ENCODE results near the gene RTP3. TPM values are rescaled to one million over a fixed set of nuclear protein-coding genes. Genes with fewer than 3 reads are reported as not detected.
"Not testable (repeated sequence)": the region's sequence is repeated elsewhere in the genome, so short reads cannot be mapped to it uniquely, and the experiment has no call there.

The RTP3 gene
- total RNA-seq, 2 experiments from 2014 or later: not detected

DNA sequence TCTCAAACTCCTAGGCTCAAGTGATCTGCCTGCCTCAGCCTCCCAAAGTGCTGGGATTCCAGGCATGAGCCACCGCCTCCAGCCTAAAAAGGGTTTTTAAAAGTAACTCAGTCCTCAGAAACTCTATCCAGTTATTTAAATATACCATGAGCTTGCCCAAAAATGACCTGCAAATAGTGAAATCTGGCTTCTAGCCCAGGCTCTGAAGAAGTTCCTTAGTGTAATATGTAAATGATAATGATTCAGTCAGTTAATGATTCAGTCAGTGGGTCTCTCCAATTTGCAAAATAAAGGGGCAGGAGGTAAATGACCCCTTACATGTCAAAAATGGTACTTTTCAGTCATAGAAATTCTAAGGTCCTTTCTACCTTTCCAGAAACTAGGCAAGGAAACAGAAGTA lies 39.5 kb downstream of the RTP3 start:
- H3K36me3 Mint-ChIP-seq (ENCODE audit: low read depth): peaks cover 21% of the 10 kb centered on the region
- DNase-seq: no peak
- peaks cover 21% of the 10 kb centered on the region for H3K27me3 Mint-ChIP-seq
- ChIA-PET POLR2A (no interaction called here), CTCF (interaction anchor here (1.1 to 6.5 kb wide), 2 partner anchors 21 to 49 kb away, joined by 4 to 51 read pairs; no protein-coding TSS in a partner anchor)
- peak overlapping the region; percentile 90 for H3K27ac Mint-ChIP-seq
- H3K4me1 Mint-ChIP-seq: peaks cover 67% of the 10 kb centered on the region
- H3K4me3 Mint-ChIP-seq: no peak overlapping the region
- no peaks in the 10 kb centered on the region for H3K9me3 Mint-ChIP-seq

DNA sequence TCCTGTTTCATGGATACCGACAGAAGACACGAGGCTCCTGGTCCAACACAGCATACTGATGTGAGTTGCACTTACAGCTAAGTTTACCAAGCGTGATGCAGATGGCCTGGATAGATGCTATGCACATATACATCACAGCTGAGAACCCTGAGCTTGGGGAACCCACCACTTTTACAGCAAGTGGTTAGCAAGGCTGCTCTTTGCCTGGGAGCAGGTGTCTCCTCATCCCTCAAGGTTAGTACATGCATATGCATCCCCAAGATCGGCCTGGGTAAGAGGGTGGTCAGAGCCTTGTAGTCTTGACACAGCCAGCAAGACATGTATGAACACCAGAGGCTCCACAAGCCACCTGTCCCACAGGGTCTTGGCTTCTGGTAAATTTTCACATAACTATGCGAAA lies 40.0 kb downstream of the RTP3 start:
- ChIA-PET POLR2A (no interaction called here), CTCF (interaction anchor here (1.1 to 6.5 kb wide), 2 partner anchors 21 to 49 kb away, joined by 4 to 51 read pairs; no protein-coding TSS in a partner anchor)
- Mint-ChIP-seq H3K9me3 (no peaks in the 10 kb centered on the region), H3K4me1 (peaks cover 71% of the 10 kb centered on the region), H3K36me3 (ENCODE audit: low read depth) (peaks cover 18% of the 10 kb centered on the region), H3K4me3 (peak overlapping the region; percentile 67), H3K27ac (peak overlapping the region; percentile 90), H3K27me3 (peaks cover 18% of the 10 kb centered on the region)
- DNase-seq: no peak

DNA sequence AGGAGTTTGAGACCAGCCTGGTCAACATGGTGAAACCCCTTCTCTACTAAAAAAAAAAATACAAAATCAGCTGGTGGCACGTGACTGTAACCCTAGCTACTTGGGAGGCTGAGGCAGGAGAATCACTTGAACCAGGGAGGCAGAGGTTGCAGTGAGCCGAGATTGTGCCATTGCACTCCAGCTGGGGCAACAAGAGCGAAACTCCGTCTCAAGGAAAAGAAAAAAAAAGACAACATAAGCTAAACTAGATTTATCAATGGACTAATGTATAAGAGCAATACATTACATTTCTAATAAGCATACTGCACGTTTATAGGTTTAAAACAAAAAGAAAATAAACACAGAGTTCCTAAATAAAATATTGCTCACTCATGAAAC lies 40.6 kb downstream of the RTP3 start:
- H3K4me1 Mint-ChIP-seq: peaks cover 73% of the 10 kb centered on the region
- POLR2A ChIA-PET, H3K9me3 Mint-ChIP-seq, DNase-seq: not testable (repeated sequence)
- CTCF ChIA-PET: interaction anchor here (1.0 to 6.5 kb wide), 5 partner anchors 11 to 50 kb away, joined by 3 to 51 read pairs (median 8); no protein-coding TSS in a partner anchor
- peaks cover 18% of the 10 kb centered on the region for H3K36me3 Mint-ChIP-seq (ENCODE audit: low read depth)
- peaks cover 14% of the 10 kb centered on the region for H3K27me3 Mint-ChIP-seq
- H3K27ac Mint-ChIP-seq: peak overlapping the region; percentile 90
- H3K4me3 Mint-ChIP-seq: peak overlapping the region; percentile 67

DNA sequence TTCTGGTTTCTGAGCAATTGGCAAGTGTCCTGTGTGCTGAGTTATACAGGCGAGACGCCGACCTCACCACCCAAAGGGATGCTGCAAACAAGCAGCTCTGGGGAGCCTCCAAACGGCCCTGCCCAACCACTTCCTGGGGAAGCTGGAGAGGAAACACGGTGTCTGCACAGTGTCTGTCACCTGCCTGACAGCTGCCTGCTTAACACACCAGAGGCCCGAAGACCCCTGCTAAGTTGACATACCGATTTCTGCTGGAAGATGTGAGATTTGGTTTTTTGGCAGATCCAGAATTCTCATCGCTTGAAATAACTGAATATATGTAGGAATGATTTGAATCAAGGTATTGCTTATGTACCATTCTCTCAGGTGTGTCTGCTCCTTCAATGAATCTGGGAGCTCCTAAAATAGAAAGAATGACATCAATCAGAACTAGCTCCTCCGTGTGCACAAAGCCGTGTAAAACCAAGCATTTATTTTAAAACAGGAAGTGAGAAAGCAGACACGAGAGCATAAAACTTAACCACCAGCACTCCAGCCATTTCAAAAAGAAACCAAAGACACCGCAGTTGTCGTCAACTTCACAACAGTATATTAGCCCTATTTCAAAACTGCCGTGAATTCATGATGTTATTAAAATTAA lies 41.1 kb downstream of the RTP3 start:
- H3K4me1 Mint-ChIP-seq: peaks cover 76% of the 10 kb centered on the region
- ChIA-PET CTCF (interaction anchor here (1.0 to 6.5 kb wide), 6 partner anchors 11 to 51 kb away, joined by 3 to 51 read pairs (median 6); no protein-coding TSS in a partner anchor), POLR2A (interaction anchor here (0.5 kb wide), 1 partner anchor 126 kb away, joined by 3 read pairs; no protein-coding TSS in a partner anchor)
- DNase-seq: peak; percentile 91
- H3K36me3 Mint-ChIP-seq (ENCODE audit: low read depth): peaks cover 18% of the 10 kb centered on the region
- no peaks in the 10 kb centered on the region for H3K9me3 Mint-ChIP-seq
- peak overlapping the region; percentile 90 for H3K27ac Mint-ChIP-seq
- H3K27me3 Mint-ChIP-seq: peaks cover 14% of the 10 kb centered on the region
- H3K4me3 Mint-ChIP-seq: peak overlapping the region; percentile 67

DNA sequence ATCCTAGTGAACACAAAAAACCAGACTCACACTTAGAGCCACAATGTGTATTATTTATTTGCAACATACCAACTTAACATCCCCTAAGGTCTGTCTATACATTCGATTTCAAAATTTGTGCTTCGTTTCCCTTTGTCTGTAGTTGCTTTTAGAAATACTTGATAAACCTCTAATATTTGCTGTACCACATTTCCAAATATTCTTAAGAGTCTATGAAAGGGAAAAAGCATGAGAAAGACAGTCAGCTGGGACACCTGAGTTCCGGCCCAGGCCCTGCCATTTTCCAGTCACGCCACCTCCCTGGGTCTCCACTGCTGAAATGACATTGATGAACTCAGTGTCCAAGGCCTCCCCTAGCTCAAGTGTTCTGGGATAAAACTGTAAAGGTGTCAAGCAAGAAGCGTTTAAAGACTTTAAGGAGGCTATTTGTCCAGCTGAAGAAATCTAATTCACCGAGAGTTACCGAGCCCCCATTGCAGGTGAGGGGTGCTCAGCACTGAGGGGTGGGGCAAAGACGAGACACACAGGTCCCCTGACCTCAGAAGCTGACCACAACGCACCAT lies 41.7 kb downstream of the RTP3 start:
- peak overlapping the region; percentile 90 for H3K27ac Mint-ChIP-seq
- H3K9me3 Mint-ChIP-seq: no peaks in the 10 kb centered on the region
- peaks cover 15% of the 10 kb centered on the region for H3K36me3 Mint-ChIP-seq (ENCODE audit: low read depth)
- no peak for DNase-seq
- H3K4me3 Mint-ChIP-seq: peak overlapping the region; percentile 67
- H3K27me3 Mint-ChIP-seq: peaks cover 9% of the 10 kb centered on the region
- POLR2A ChIA-PET: interaction anchor here (0.5 kb wide), 1 partner anchor 126 kb away, joined by 3 read pairs; no protein-coding TSS in a partner anchor
- H3K4me1 Mint-ChIP-seq: peaks cover 71% of the 10 kb centered on the region
- CTCF ChIA-PET: interaction anchor here (1.0 to 6.5 kb wide), 5 partner anchors 10 to 51 kb away, joined by 3 to 51 read pairs (median 8); no protein-coding TSS in a partner anchor

DNA sequence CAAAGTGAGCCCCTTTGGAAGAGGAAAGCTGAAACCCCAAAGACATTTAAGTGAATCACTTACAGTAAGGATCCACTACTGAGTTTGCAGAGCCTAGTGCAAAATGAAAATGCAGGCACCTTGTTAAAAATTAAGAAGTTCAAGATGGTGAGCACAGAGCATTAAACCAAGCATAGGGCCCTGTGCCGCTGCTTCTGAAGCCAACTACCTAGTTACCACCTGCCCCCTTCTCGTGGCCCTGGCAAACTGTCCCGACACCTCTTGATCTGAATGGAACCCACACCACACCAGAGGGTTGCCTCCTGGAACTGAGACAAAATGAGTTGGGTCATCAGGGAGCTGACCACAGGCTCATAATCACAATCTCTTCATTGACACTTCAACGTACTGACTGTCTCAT lies 42.8 kb downstream of the RTP3 start:
- Mint-ChIP-seq H3K4me3 (no peak overlapping the region), H3K27ac (no peak overlapping the region), H3K27me3 (peaks cover 5% of the 10 kb centered on the region), H3K4me1 (peaks cover 74% of the 10 kb centered on the region), H3K36me3 (ENCODE audit: low read depth) (peaks cover 12% of the 10 kb centered on the region), H3K9me3 (no peaks in the 10 kb centered on the region)
- CTCF ChIA-PET: interaction anchor here (0.6 to 6.5 kb wide), 7 partner anchors 9 to 674 kb away, joined by 4 to 51 read pairs (median 6); no protein-coding TSS in a partner anchor
- DNase-seq: no peak
- POLR2A ChIA-PET: no interaction called here

DNA sequence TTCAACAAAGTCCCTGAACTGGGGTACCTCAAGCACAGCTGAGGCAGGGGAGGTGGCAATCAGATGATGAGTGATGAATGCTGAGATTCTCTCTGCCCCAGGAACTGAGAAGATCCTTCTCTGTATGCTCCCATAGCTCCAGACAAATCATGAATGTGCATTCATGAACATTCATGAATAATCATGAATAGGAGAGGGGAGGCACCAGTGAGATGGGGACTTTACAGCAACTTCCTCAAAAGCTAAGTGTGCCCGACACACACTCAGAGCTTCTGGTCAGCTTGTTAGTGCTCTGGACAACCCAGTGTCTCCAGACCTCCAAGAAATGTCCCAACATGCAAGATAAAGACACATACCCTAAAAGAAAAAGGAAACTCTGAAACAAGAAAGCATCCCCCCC lies 44.1 kb downstream of the RTP3 start:
- CTCF ChIA-PET: interaction anchor here (0.9 to 6.5 kb wide), 4 partner anchors 10 to 950 kb away, joined by 3 to 51 read pairs (median 4); no protein-coding TSS in a partner anchor
- H3K4me1 Mint-ChIP-seq: peaks cover 78% of the 10 kb centered on the region

DNA sequence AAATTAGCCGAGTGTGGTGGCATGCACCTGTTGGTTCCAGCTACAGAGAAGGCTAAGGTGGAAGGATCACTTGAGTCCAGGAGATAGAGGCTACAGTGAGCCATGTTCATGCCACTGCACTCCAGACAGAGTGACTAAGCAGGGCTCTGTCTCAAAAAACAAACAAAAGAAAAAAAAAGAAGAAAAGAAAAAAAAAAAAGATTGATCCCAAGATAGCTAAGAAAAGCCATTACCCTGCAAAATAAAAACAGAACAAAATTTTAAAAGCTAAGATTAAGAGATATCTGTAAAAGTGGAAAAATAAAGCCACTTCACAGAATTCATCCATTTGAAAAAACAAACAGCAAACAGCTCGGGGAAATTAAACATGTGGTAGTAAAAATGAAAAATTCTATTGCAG lies 44.6 kb downstream of the RTP3 start:
- H3K4me3 Mint-ChIP-seq: no peak overlapping the region
- POLR2A ChIA-PET: no interaction called here
- peaks cover 3% of the 10 kb centered on the region for H3K36me3 Mint-ChIP-seq (ENCODE audit: low read depth)
- DNase-seq: no peak
- CTCF ChIA-PET: interaction anchor here (0.7 to 6.5 kb wide), 6 partner anchors 8 to 951 kb away, joined by 3 to 51 read pairs (median 4); no protein-coding TSS in a partner anchor
- peaks cover 78% of the 10 kb centered on the region for H3K4me1 Mint-ChIP-seq
- H3K27ac Mint-ChIP-seq: no peak overlapping the region
- H3K27me3 Mint-ChIP-seq: peaks cover 3% of the 10 kb centered on the region
- no peaks in the 10 kb centered on the region for H3K9me3 Mint-ChIP-seq

More for the DNA sequence above, 44.1 kb downstream of the RTP3 start:
- Mint-ChIP-seq H3K27me3 (peaks cover 2% of the 10 kb centered on the region), H3K9me3 (no peaks in the 10 kb centered on the region), H3K36me3 (ENCODE audit: low read depth) (peaks cover 5% of the 10 kb centered on the region), H3K4me3 (no peak overlapping the region), H3K27ac (no peak overlapping the region)
- no peak for DNase-seq
- POLR2A ChIA-PET: no interaction called here

DNA sequence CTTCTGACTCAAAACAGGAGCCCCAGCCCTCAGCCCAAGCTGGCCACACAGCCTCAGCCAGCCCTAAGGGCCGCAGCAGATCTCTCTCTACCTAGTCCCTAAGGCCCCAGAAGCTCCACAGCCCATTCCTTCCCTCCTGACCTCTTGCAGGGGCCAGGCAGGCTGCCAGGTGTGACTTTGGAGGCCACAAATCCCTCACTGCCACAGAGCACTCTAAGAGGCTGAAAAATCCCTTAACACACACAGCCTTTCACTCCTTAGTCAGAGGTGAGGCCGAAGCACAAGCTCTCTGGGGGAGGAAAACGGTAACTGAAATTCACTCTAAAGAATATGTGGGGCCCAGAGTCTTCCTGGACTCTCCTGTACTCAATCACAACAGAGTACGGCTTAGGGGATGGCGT lies 45.0 kb downstream of the RTP3 start:
- CTCF ChIA-PET: interaction anchor here (0.7 to 6.5 kb wide), 5 partner anchors 8 to 951 kb away, joined by 3 to 51 read pairs (median 4); no protein-coding TSS in a partner anchor
- Mint-ChIP-seq H3K27ac (no peak overlapping the region), H3K9me3 (no peaks in the 10 kb centered on the region), H3K36me3 (ENCODE audit: low read depth) (peaks cover 2% of the 10 kb centered on the region), H3K4me1 (peaks cover 76% of the 10 kb centered on the region), H3K27me3 (peaks cover 4% of the 10 kb centered on the region), H3K4me3 (no peak overlapping the region)
- no peak for DNase-seq
- POLR2A ChIA-PET: no interaction called here

DNA sequence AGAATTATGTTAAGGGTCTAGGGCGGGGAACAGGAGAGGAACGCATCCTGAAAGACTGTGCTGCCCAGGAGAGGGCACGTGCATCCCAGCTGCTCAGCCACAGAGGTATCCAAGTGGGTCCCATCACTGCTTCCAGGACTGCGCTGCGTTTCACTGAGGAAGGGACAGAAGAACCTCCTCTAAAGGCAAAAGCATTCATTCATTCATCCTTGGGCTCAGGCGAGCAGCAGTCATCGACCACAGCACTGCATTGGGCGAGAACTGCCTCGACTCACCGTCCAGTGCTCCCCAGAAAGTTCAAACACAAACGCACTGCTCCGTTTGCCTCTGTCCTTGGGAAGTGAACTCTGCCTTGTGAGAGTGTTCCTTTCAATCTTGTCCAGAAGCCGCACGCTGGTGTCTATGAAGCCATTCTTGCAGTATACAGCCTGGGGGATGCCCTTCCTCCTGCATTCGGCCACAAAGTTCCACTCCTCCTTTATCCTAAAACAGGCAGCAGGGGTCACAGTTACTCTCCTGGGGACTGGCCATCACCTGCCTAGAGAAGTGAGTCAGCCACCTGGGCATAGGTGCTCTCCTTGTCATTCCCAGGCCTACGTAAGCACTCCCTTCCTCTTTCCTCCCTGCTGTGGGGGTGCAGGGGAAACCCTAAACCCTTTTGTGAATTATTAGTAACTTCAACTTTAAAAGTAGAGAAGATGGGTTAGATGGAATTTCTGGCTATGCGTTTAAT lies 47.2 kb downstream of the RTP3 start:
- Mint-ChIP-seq H3K4me3 (no peak overlapping the region), H3K4me1 (peaks cover 65% of the 10 kb centered on the region), H3K27me3 (peaks cover 5% of the 10 kb centered on the region), H3K36me3 (ENCODE audit: low read depth) (peaks cover 6% of the 10 kb centered on the region), H3K27ac (peak overlapping the region; percentile 70), H3K9me3 (no peaks in the 10 kb centered on the region)
- ChIA-PET CTCF (interaction anchor here (1.3 kb wide), 1 partner anchor 56 kb away, joined by 7 read pairs; no protein-coding TSS in a partner anchor), POLR2A (no interaction called here)
- DNase-seq: no peak

DNA sequence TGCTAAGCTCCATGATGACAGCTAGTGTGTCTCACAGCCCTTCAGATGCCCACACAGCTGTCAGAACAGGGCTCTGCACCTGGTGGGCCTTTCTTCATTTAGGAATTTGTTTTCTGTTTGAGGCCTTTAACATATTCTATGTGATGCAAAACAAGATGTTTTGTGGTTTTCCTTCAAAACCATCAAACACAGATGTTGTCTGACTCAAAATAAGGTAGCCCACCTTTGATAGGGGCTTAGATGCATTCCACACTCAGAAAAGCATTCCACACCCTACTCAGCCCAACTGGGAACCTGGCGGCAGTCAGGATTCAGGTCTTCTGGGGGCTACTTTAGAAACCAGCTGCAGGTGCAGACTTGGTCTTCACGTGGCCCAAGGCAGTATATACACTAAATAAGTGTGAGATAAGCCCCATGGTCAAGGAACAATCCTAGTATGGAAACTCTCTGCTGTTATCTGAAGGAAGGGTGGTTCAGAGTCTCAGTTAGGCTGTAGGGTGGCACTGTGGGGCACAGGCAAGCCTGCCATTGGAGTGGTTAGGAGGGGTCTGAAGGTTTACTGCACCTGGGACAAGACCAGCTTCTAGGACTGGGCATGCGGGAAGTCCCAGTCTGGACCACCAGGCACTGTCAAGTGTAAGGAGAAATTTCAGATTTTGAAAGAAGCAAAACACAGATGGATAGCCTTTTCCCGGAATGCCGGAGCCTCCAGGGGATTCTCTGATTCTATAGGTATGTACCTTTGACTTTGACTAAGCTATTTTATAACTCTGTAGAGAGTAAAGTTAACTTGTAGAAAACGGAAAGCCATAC lies 48.2 kb downstream of the RTP3 start:
- no peak for DNase-seq
- Mint-ChIP-seq H3K9me3 (peaks cover 4% of the 10 kb centered on the region), H3K4me1 (peaks cover 65% of the 10 kb centered on the region), H3K4me3 (no peak overlapping the region), H3K27me3 (peaks cover 8% of the 10 kb centered on the region), H3K36me3 (ENCODE audit: low read depth) (peaks cover 5% of the 10 kb centered on the region), H3K27ac (no peak overlapping the region)
- ChIA-PET CTCF (interaction anchor here (0.6 to 1.3 kb wide), 4 partner anchors 13 to 106 kb away, joined by 3 to 7 read pairs (median 3); no protein-coding TSS in a partner anchor), POLR2A (no interaction called here)

DNA sequence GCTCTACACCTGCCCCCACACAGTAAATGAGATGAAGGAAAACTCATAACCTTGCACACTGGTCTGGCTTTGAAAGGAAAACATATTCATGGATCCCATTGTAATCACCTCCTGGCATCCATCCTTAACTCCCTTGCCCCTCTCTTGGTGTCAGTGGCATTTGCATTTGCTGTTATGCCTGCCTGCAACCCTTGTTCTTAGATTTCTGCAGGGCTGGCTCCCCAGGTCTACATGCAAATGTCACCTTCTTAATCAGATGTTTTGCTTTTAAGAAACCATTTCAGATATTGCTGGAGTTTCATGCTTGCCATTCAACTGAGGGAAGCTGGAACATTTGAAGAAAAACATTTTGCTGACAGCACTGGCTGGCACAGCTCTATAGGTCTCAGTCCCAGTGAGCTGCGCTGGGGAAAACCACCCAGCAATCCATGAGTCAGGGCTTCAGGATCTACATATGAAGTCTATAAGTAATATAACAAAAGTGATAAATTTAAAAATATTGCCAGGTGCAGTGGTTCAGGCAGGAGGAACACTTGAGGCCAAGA lies 49.2 kb downstream of the RTP3 start:
- ChIA-PET CTCF (interaction anchor here (0.6 to 1.2 kb wide), 3 partner anchors 12 to 107 kb away, joined by 3 to 4 read pairs (median 3); no protein-coding TSS in a partner anchor), POLR2A (no interaction called here)
- H3K27ac Mint-ChIP-seq: no peak overlapping the region
- peaks cover 4% of the 10 kb centered on the region for H3K9me3 Mint-ChIP-seq
- peaks cover 58% of the 10 kb centered on the region for H3K4me1 Mint-ChIP-seq
- no peak for DNase-seq
- peaks cover 10% of the 10 kb centered on the region for H3K27me3 Mint-ChIP-seq
- H3K36me3 Mint-ChIP-seq (ENCODE audit: low read depth): peaks cover 7% of the 10 kb centered on the region
- no peak overlapping the region for H3K4me3 Mint-ChIP-seq

Data from activated CD4-positive, alpha-beta T cell treated with anti-CD3 and anti-CD28 coated beads, Interleukin-2, amount 10 ng/mL, durations not matched to agents 7 days and 5 days (primary cell).